ENCODE measurements around the gene FAM20B. TPM values are rescaled to one million over a fixed set of nuclear protein-coding genes. Genes with fewer than 3 reads are reported as not detected.

The FAM20B gene
- total and polyA plus RNA-seq, 2 of the 8 experiments (the other 6 are each of a cell fraction or from before 2014, with no cell fraction given): 8.3 to 36.6 TPM

- TF ChIP-seq TBP (IDR thresholded peaks at IDR 0.05; ENCODE audit: low read depth, low read length): no peak
- TF ChIP-seq HDAC6 (IDR thresholded peaks at IDR 0.05; ENCODE audit: low read depth, low read length): no peak
- TF ChIP-seq CREB1 (IDR thresholded peaks at IDR 0.05): no peak
- TF ChIP-seq RAD21 (IDR thresholded peaks at IDR 0.05 in 1 of 2, conservative IDR thresholded peaks at IDR 0.05 in 1 of 2; ENCODE audit: low read depth in 2 of 2, low read length in 2 of 2): no peak
- no peak for TF ChIP-seq JUN (IDR thresholded peaks at IDR 0.05; ENCODE audit: low read depth, low read length)
- no peak for TF ChIP-seq SRF (IDR thresholded peaks at IDR 0.05; ENCODE audit: low read depth, low read length)
- no peak for TF ChIP-seq ATF2 (IDR thresholded peaks at IDR 0.05; ENCODE audit: low read length)
- no peak for TF ChIP-seq TAF1 (IDR thresholded peaks at IDR 0.05; ENCODE audit: low read depth, low read length)
- no peak overlapping the region for H3K18ac ChIP-seq (ENCODE audit: extremely low read depth, low read length)
These were observed 11.6 kb upstream of the FAM20B start for GRCh38 chr1:179014123-179014522.

More at GRCh38 chr1:179014123-179014522, 11.6 kb upstream of the FAM20B start:
- Histone ChIP-seq H3K23me2 (ENCODE audit: low read depth, low read length) (no peaks in the 10 kb centered on the region), H3K56ac (replicated peaks; ENCODE audit: insufficient read length, low read depth, low read length) (no peak overlapping the region), H4K20me1 (replicated peaks in 1 of 2; ENCODE audit: control insufficient read depth in 1 of 2, insufficient read depth in 2 of 2, low read length in 2 of 2) (no peaks in the 10 kb centered on the region), H3K9ac (replicated peaks in 1 of 4; ENCODE audit: extremely low read depth in 1 of 4, low read depth in 3 of 4, low read length in 3 of 4) (no peak overlapping the region), H3K79me2 (ENCODE audit: control insufficient read depth in 1 of 2, insufficient read depth in 2 of 2, low read length in 2 of 2) (no peaks in the 10 kb centered on the region), H3K79me1 (ENCODE audit: low read depth, low read length) (no peaks in the 10 kb centered on the region), H3K4me3 (ENCODE audit: extremely low read depth in 1 of 4, insufficient read depth in 2 of 4, low read depth in 3 of 4, low read length in 4 of 4) (no peak overlapping the region), H3K23ac (ENCODE audit: insufficient read length) (no peak overlapping the region), H3K4me1 (replicated peaks in 1 of 4; ENCODE audit: control insufficient read depth in 3 of 4, insufficient read depth in 4 of 4, low read length in 3 of 4) (no peaks in the 10 kb centered on the region), H4K8ac (ENCODE audit: extremely low read depth, insufficient read depth, low read length) (no peak overlapping the region), H2BK20ac (ENCODE audit: low read length) (no peak overlapping the region), H3K14ac (ENCODE audit: insufficient read length) (no peak overlapping the region), H3K9me3 (ENCODE audit: insufficient read depth in 2 of 2, low read depth in 1 of 2, low read length in 1 of 2) (no peaks in the 10 kb centered on the region), H2BK15ac (ENCODE audit: low read length) (no peak overlapping the region), H2BK12ac (ENCODE audit: low read depth, low read length) (no peak overlapping the region), H2AK5ac (ENCODE audit: low read depth, low read length) (no peak overlapping the region), H3K4me2 (ENCODE audit: insufficient read depth in 1 of 2, low read depth in 2 of 2, low read length in 2 of 2) (no peak overlapping the region), H3K27me3 (replicated peaks in 1 of 4; ENCODE audit: control insufficient read depth in 3 of 4, extremely low read depth in 1 of 4, insufficient read depth in 3 of 4, low read length in 3 of 4) (no peaks in the 10 kb centered on the region), H2BK120ac (replicated peaks; ENCODE audit: low read depth, low read length) (no peak overlapping the region), H4K91ac (replicated peaks; ENCODE audit: insufficient read length, low read length) (no peak overlapping the region), H3K36me3 (ENCODE audit: control insufficient read depth in 2 of 4, insufficient read depth in 4 of 4, low read length in 3 of 4) (no peaks in the 10 kb centered on the region), H3K27ac (ENCODE audit: low read depth, low read length) (no peak overlapping the region), H2BK5ac (ENCODE audit: low read depth, low read length) (no peak overlapping the region), H2AFZ (ENCODE audit: low read length) (no peak overlapping the region), H3K4ac (replicated peaks; ENCODE audit: insufficient read length, low read depth, low read length) (no peak overlapping the region), H4K5ac (ENCODE audit: insufficient read length, low read depth, low read length) (no peak overlapping the region)
- 64% methylated on average over 1 of the region's 1 CpG; no CpG with 5 or more reads in 1 of the 2 experiments for WGBS, 2 experiments (ENCODE audit: extremely low coverage in 1 of 2, insufficient coverage in 1 of 2, insufficient read length in 1 of 2, insufficient replicate concordance in 2 of 2, low coverage in 1 of 2, low lambda C conversion rate in 2 of 2, missing lambda C conversion rate in 1 of 2)
- FAIRE-seq (no peak), DNase-seq (ENCODE audit: low read depth in 1 of 2, low spot score in 2 of 2) (no peak)
- ChIA-PET POLR2A (ENCODE audit: partially characterized antibody) (interaction anchor here (0.6 kb wide), 1 partner anchor 13 kb away, joined by 3 read pairs; no protein-coding TSS in a partner anchor), CTCF (ENCODE audit: partially characterized antibody) (interaction anchor here (0.6 to 2.4 kb wide), 4 partner anchors 11 to 709 kb away, joined by 3 to 19 read pairs (median 3); no protein-coding TSS in a partner anchor)
